Aorta (tissue), 5 donors: Measurements from ENCODE around the gene ALX1. TPM values are rescaled to one million over a fixed set of nuclear protein-coding genes. Genes with fewer than 3 reads are reported as not detected.

ENCODE experiments used
- ATAC-seq: fragments of 200-7000 bp; cut with Tn5 transposase; one replicate; pipeline ENCODE4 v1.9.1; 2022; ENCODE audit warnings: moderate library complexity; ENCODE audit not compliant: low FRiP score
- DNase-seq, 2 donors: peaks; one replicate each; pipeline ENCODE4 v3.0.0-alpha.2; 2020
- H3K27ac ChIP-seq, 2 donors: one replicate each; pipeline ENCODE4 v1.5.1; 2013; ENCODE audit warnings: low read length in 2 of 2, mild to moderate bottlenecking in 2 of 2, moderate library complexity in 2 of 2, control low read depth in 1 of 2, inconsistent platforms in 1 of 2, low read depth in 1 of 2
- H3K27me3 ChIP-seq, 2 donors: one replicate each; pipeline ENCODE4 v1.6.1; 2013; ENCODE audit warnings: control low read depth in 1 of 2, low read length in 1 of 2, mild to moderate bottlenecking in 1 of 2, moderate library complexity in 1 of 2; ENCODE audit not compliant: insufficient read depth in 2 of 2, control insufficient read depth in 1 of 2
- H3K36me3 ChIP-seq, 2 donors: one replicate each; pipeline ENCODE4 v1.6.1; 2013; ENCODE audit warnings: control low read depth in 1 of 2, low read length in 1 of 2, mild to moderate bottlenecking in 1 of 2; ENCODE audit not compliant: insufficient read depth in 2 of 2, control insufficient read depth in 1 of 2
- H3K4me1 ChIP-seq, 2 donors: one replicate each; pipeline ENCODE4 v1.6.1; 2013; ENCODE audit warnings: low read length in 2 of 2, control low read depth in 1 of 2, mild to moderate bottlenecking in 1 of 2, moderate library complexity in 1 of 2; ENCODE audit not compliant: insufficient read depth in 2 of 2, control insufficient read depth in 1 of 2
- H3K4me3 ChIP-seq, 2 donors: one replicate each; pipeline ENCODE4 v1.5.1; 2013; ENCODE audit warnings: low read length in 2 of 2, control low read depth in 1 of 2, mild to moderate bottlenecking in 1 of 2
- H3K9me3 ChIP-seq: one replicate; pipeline ENCODE4 v1.6.1; 2013; ENCODE audit warnings: mild to moderate bottlenecking, low read length; ENCODE audit not compliant: control insufficient read depth
- WGBS, 2 donors: extraction: QIAGEN DNeasy Blood & Tissue Kit; methylation state at CpG; one replicate each; pipeline ENCODE4 v1.1.7; 2013; 5-methylcytosine and 5-hydroxymethylcytosine counted together
- intact Hi-C, 2 donors: fragments of 100-400 bp; cut with DNase I; formaldehyde crosslinking; loops; one replicate each; pipeline versions ENCODE4 v1.14.2 to v1.15.0; 2022
- long read RNA-seq, 2 donors: library from polyadenylated mRNA; unstranded; transcript quantifications; one replicate each; pipeline ENCODE4 v2.0.0, GENCODE V29; 2020 to 2021
- polyA plus RNA-seq, 2 donors: library from polyadenylated mRNA; stranded (reverse); fragments of 200-250 nt; gene quantifications; one replicate each; pipeline ENCODE4 v1.2.3, GENCODE V29; 2013
- total RNA-seq, 2 donors: library from RNA; stranded (reverse); fragmentation: NEBNext Ultra II Directional; extraction: Animal tissue kit (Norgen Biotek cat#: 25700); gene quantifications; one replicate each; pipeline ENCODE4 v1.2.1, GENCODE V29; 2021
- donor health status: healthy with polysubstance abuse.
- donor health status: Bipolar disorder and iron deficiency.
- donor health status: DM: no; HTN: no; CAD: no.
- donor health status: DM: no; HTN: no; CAD: no.
- donor health status: DM: yes; HTN: yes; CAD: no.

Gene ALX1
- total RNA-seq (not detected), polyA plus RNA-seq (under 1 TPM in 1 of 2 donors, not detected in 1; 0.25 TPM)
- long read RNA-seq, donor 1, partial matches to known transcripts, result 0 of 1 reads
- long read RNA-seq, donor 1, other reads (novel, unspliced or antisense), result 0 of 1 reads
- long read RNA-seq, donor 2, result 0 reads

GRCh38 chr12:85280165-85280983 is at the start of gene ALX1:
Gene ALX1, plus strand, starts transcription at chr12:85280220. Its CDS starts 42 bp downstream, at chr12:85280262.
- intact Hi-C loops, result no loop called here
- Histone ChIP-seq H3K4me1 (no peaks in the 10 kb centered on the region), H3K27me3 (no peaks in the 10 kb centered on the region), H3K4me3 (peak within 1 kb of the TSS in 1 of 2 donors; percentile 23), H3K9me3 (peaks cover 10% of the 10 kb centered on the region), H3K27ac (no peak within 1 kb of the TSS), H3K36me3 (no peaks in the 10 kb centered on the region)
- WGBS, 2 donors, result 5 to 6% methylated on average over 49 of the region's 49 CpGs
- DNase-seq, result peak; percentile 38 to 74
- peak; percentile 44 for ATAC-seq

GRCh38 chr12:85237327-85237726 is 42.7 kb upstream of the ALX1 start:
- no peak overlapping the region for H3K27ac ChIP-seq
- H3K4me3 ChIP-seq, result no peak overlapping the region
- ATAC-seq, result no peak
- DNase-seq, result no peak
- no peaks in the 10 kb centered on the region for H3K4me1 ChIP-seq
- H3K9me3 ChIP-seq, result no peaks in the 10 kb centered on the region
- no peaks in the 10 kb centered on the region for H3K36me3 ChIP-seq
- H3K27me3 ChIP-seq, result no peaks in the 10 kb centered on the region
- WGBS, 2 donors, result 30% methylated on average over 2 of the region's 2 CpGs
- intact Hi-C loops, result no loop called here

DNA sequence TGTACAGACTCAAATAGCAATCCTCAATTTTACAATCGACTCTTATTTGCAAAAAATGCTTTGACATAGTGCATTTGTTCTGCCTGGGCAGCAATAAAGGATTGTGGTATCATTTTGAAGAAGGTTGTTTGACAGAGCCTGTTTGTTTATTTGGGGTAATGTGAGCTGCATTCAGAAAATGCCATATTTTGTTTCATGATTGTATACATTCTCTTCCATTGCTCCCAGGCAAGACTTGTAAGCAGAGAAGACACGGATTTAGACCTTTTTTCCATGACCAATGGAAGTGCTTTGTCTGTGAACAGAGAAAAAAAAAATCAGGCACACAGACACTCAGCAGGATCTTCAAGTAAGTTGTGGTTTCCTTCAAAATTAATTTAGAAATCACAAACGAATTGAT is 35.5 kb upstream of the ALX1 start:
- Histone ChIP-seq H3K4me1 (no peaks in the 10 kb centered on the region), H3K27ac (no peak overlapping the region), H3K4me3 (no peak overlapping the region), H3K36me3 (no peaks in the 10 kb centered on the region), H3K9me3 (no peaks in the 10 kb centered on the region), H3K27me3 (no peaks in the 10 kb centered on the region)
- WGBS, 2 donors, result 48 to 56% methylated on average over 3 of the region's 3 CpGs
- intact Hi-C loops, result no loop called here
- DNase-seq (no peak), ATAC-seq (no peak)

GRCh38 chr12:85253853-85254252 is 26.2 kb upstream of the ALX1 start:
- Histone ChIP-seq H3K36me3 (no peaks in the 10 kb centered on the region), H3K27ac (no peak overlapping the region), H3K9me3 (no peaks in the 10 kb centered on the region), H3K4me1 (no peaks in the 10 kb centered on the region), H3K4me3 (no peak overlapping the region), H3K27me3 (no peaks in the 10 kb centered on the region)
- DNase-seq (no peak), ATAC-seq (peak; percentile 22)
- WGBS, 2 donors, result 53 to 62% methylated on average over 4 of the region's 4 CpGs
- intact Hi-C loops, result no loop called here

DNA sequence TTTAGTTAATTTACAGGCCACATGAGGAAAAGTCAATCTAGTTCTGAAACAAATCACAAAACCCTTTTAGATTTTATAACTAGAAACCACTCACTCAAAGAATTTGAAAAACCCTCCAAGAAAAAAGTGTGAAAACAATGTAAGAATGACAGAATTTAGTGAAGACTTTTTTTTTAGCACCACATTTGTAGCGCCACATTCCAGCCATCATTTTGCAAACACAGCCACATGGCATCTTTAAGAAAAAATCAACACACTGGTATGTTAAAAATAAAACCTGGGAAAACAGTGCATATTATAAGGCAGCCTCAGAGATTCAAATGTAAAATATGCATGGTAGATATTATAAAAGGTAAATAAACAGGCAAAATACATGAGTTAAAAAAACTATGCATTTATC is 22.3 kb upstream of the ALX1 start:
- 41 to 57% methylated on average over 1 of the region's 1 CpG for WGBS, 2 donors
- ATAC-seq, result no peak

GRCh38 chr12:85260447-85260846 is 19.6 kb upstream of the ALX1 start:
- H3K4me3 ChIP-seq, result no peak overlapping the region
- intact Hi-C loops, result no loop called here
- no peak overlapping the region for H3K27ac ChIP-seq
- H3K9me3 ChIP-seq, result no peaks in the 10 kb centered on the region
- no peak for ATAC-seq
- no peak for DNase-seq
- no peaks in the 10 kb centered on the region for H3K4me1 ChIP-seq
- H3K36me3 ChIP-seq, result no peaks in the 10 kb centered on the region
- H3K27me3 ChIP-seq, result no peaks in the 10 kb centered on the region
- 73 to 75% methylated on average over 2 of the region's 2 CpGs for WGBS, 2 donors

More for the DNA sequence above, 22.3 kb upstream of the ALX1 start:
- Histone ChIP-seq H3K27ac (no peak overlapping the region), H3K4me3 (no peak overlapping the region), H3K27me3 (no peaks in the 10 kb centered on the region), H3K9me3 (no peaks in the 10 kb centered on the region), H3K36me3 (no peaks in the 10 kb centered on the region), H3K4me1 (no peaks in the 10 kb centered on the region)
- no peak for DNase-seq
- intact Hi-C loops, result no loop called here

DNA sequence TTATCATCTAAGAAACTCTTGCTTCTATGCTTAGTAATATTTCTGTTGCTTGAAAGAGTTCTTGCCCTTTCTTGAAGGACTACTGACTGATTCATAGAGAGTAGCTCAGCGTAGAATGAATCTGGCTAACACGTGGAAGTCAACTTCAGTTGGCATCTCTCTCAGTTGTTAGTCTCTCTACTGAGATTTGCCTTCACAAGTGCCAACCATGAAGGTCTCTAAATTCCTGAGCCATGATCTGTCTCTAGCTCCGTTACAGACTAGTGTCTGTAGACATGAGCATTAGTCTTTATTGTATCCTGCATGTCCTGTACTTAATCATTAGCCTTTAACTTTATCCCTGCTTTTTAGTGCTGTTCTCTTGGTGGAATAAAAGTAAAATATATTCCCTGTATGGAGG is 19.1 kb upstream of the ALX1 start:
- no peak overlapping the region for H3K4me3 ChIP-seq
- no peaks in the 10 kb centered on the region for H3K27me3 ChIP-seq
- WGBS, 2 donors, result 33 to 45% methylated on average over 3 of the region's 3 CpGs
- DNase-seq (no peak), ATAC-seq (no peak)
- no peaks in the 10 kb centered on the region for H3K4me1 ChIP-seq
- intact Hi-C loops, result no loop called here
- H3K36me3 ChIP-seq, result no peaks in the 10 kb centered on the region
- H3K27ac ChIP-seq, result no peak overlapping the region
- no peaks in the 10 kb centered on the region for H3K9me3 ChIP-seq

DNA sequence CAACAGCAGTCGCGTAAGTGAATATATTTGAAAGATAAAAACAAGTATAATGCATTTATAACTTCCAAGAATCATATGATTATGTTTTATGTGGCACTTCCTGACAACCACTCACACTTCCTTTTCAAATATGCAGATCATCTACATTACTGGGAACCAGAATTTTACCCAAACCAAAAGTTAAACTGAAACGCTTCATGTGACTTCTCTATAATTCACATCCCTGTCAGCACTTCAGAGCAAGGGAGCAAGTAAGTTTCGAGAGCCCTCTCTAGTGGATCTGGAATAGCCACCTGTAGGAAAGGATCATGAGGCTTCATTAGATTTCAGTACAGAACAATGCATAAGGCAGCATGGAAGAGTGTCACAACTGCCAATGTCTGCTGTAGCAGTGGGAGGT is 13.7 kb upstream of the ALX1 start:
- no peak for ATAC-seq
- 29 to 39% methylated on average over 4 of the region's 4 CpGs for WGBS, 2 donors
- Histone ChIP-seq H3K4me1 (no peaks in the 10 kb centered on the region), H3K9me3 (no peaks in the 10 kb centered on the region), H3K27me3 (peaks cover 0 to 3% of the 10 kb centered on the region in 2 donors), H3K36me3 (no peaks in the 10 kb centered on the region), H3K27ac (no peak overlapping the region), H3K4me3 (no peak overlapping the region)
- no peak for DNase-seq
- intact Hi-C loops, result no loop called here
